ENCODE results near the gene KCNT2.

Gene KCNT2

GRCh38 chr1:196437671-196438070 lies 170.6 kb downstream of the KCNT2 start:
- Histone ChIP-seq H3K36me3 (ENCODE audit: control insufficient read depth, insufficient read depth, low read length) (no peaks in the 10 kb centered on the region), H3K27me3 (replicated peaks; ENCODE audit: control insufficient read depth, insufficient read depth, low read length) (no peaks in the 10 kb centered on the region), H3K4me3 (replicated peaks; ENCODE audit: low read depth, low read length) (no peak overlapping the region)
- DNase-seq (ENCODE audit: extremely low read depth, insufficient read length) = no peak
- no peak for TF ChIP-seq CTCF (IDR thresholded peaks at IDR 0.05; ENCODE audit: insufficient read depth, low read length, poor library complexity, severe bottlenecking)

GRCh38 chr1:196433000-196433399 lies 175.2 kb downstream of the KCNT2 start:
- Histone ChIP-seq H3K4me3 (replicated peaks; ENCODE audit: low read depth, low read length) (no peak overlapping the region), H3K36me3 (ENCODE audit: control insufficient read depth, insufficient read depth, low read length) (no peaks in the 10 kb centered on the region), H3K27me3 (replicated peaks; ENCODE audit: control insufficient read depth, insufficient read depth, low read length) (no peaks in the 10 kb centered on the region)
- no peak for TF ChIP-seq CTCF (IDR thresholded peaks at IDR 0.05; ENCODE audit: insufficient read depth, low read length, poor library complexity, severe bottlenecking)
- no peak for DNase-seq (ENCODE audit: extremely low read depth, insufficient read length)

- no peaks in the 10 kb centered on the region for H3K27me3 ChIP-seq (replicated peaks; ENCODE audit: control insufficient read depth, insufficient read depth, low read length)
- no peak for TF ChIP-seq CTCF (IDR thresholded peaks at IDR 0.05; ENCODE audit: insufficient read depth, low read length, poor library complexity, severe bottlenecking)
- no peak for DNase-seq (ENCODE audit: extremely low read depth, insufficient read length)
- no peaks in the 10 kb centered on the region for H3K36me3 ChIP-seq (ENCODE audit: control insufficient read depth, insufficient read depth, low read length)
- no peak overlapping the region for H3K4me3 ChIP-seq (replicated peaks; ENCODE audit: low read depth, low read length)
These were observed 180.1 kb downstream of the KCNT2 start for GRCh38 chr1:196427976-196428734.

- no peak for DNase-seq (ENCODE audit: extremely low read depth, insufficient read length)
- no peaks in the 10 kb centered on the region for H3K36me3 ChIP-seq (ENCODE audit: control insufficient read depth, insufficient read depth, low read length)
- no peak overlapping the region for H3K4me3 ChIP-seq (replicated peaks; ENCODE audit: low read depth, low read length)
- H3K27me3 ChIP-seq (replicated peaks; ENCODE audit: control insufficient read depth, insufficient read depth, low read length) = no peaks in the 10 kb centered on the region
- TF ChIP-seq CTCF (IDR thresholded peaks at IDR 0.05; ENCODE audit: insufficient read depth, low read length, poor library complexity, severe bottlenecking) = no peak
These were observed 182.7 kb downstream of the KCNT2 start for GRCh38 chr1:196425513-196425912.

- H3K27me3 ChIP-seq (replicated peaks; ENCODE audit: control insufficient read depth, insufficient read depth, low read length) = no peaks in the 10 kb centered on the region
- no peak for TF ChIP-seq CTCF (IDR thresholded peaks at IDR 0.05; ENCODE audit: insufficient read depth, low read length, poor library complexity, severe bottlenecking)
- H3K36me3 ChIP-seq (ENCODE audit: control insufficient read depth, insufficient read depth, low read length) = no peaks in the 10 kb centered on the region
- no peak for DNase-seq (ENCODE audit: extremely low read depth, insufficient read length)
- no peak overlapping the region for H3K4me3 ChIP-seq (replicated peaks; ENCODE audit: low read depth, low read length)
These were observed 184.6 kb downstream of the KCNT2 start for GRCh38 chr1:196423612-196424011.

- H3K36me3 ChIP-seq (ENCODE audit: control insufficient read depth, insufficient read depth, low read length) = no peaks in the 10 kb centered on the region
- DNase-seq (ENCODE audit: extremely low read depth, insufficient read length) = no peak
- H3K4me3 ChIP-seq (replicated peaks; ENCODE audit: low read depth, low read length) = no peak overlapping the region
- H3K27me3 ChIP-seq (replicated peaks; ENCODE audit: control insufficient read depth, insufficient read depth, low read length) = no peaks in the 10 kb centered on the region
- TF ChIP-seq CTCF (IDR thresholded peaks at IDR 0.05; ENCODE audit: insufficient read depth, low read length, poor library complexity, severe bottlenecking) = no peak
These were observed 189.5 kb downstream of the KCNT2 start for GRCh38 chr1:196418772-196419171.

Measured in GM06990 (cell line).